ENCODE results near the gene ANAPC16.

DNA sequence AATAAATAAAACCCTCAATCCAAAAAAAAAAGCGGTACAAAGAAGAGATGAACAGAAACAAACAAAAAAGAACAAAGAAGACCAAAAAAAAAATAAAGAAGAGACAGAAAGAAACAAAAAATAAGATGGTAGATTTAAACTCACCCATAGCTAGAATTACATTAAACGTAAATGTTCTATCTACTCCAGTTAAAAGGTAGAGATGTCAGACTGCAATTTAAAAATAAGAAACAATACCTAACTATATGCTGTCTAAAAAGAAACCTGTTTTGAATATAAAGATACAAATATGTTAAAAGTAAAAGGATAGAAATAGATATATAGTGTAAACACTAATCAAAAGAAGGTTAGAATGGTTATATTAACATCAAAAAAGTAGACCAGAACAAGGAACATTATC, 31.7 kb upstream of the ANAPC16 start:
- TF ChIP-seq, protein P1, sequence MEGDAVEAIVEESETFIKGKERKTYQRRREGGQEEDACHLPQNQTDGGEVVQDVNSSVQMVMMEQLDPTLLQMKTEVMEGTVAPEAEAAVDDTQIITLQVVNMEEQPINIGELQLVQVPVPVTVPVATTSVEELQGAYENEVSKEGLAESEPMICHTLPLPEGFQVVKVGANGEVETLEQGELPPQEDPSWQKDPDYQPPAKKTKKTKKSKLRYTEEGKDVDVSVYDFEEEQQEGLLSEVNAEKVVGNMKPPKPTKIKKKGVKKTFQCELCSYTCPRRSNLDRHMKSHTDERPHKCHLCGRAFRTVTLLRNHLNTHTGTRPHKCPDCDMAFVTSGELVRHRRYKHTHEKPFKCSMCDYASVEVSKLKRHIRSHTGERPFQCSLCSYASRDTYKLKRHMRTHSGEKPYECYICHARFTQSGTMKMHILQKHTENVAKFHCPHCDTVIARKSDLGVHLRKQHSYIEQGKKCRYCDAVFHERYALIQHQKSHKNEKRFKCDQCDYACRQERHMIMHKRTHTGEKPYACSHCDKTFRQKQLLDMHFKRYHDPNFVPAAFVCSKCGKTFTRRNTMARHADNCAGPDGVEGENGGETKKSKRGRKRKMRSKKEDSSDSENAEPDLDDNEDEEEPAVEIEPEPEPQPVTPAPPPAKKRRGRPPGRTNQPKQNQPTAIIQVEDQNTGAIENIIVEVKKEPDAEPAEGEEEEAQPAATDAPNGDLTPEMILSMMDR (IDR thresholded peaks at IDR 0.05) = no peak
- no peak for TF ChIP-seq POLR2A (IDR thresholded peaks at IDR 0.05)
